ENCODE results near the gene ITPKB. TPM values are rescaled to one million over a fixed set of nuclear protein-coding genes. Genes with fewer than 3 reads are reported as not detected.

Gene ITPKB
- total RNA-seq, 1 experiment from 2014 or later, result 56.9 TPM

GRCh38 chr1:226681652-226682493 lies 57.2 kb downstream of the ITPKB start:
- in situ Hi-C loops (cut with HindIII; ENCODE audit: low pct_unique_long_range_greater_than_20kb, low sequenced_read_pairs), result no loop called here
- no peak for DNase-seq (ENCODE audit: low read depth, low spot score)

- in situ Hi-C loops (cut with HindIII; ENCODE audit: low pct_unique_long_range_greater_than_20kb, low sequenced_read_pairs), result no loop called here
- no peak for DNase-seq (ENCODE audit: low read depth, low spot score)
Measured at GRCh38 chr1:226680653-226681052, 58.4 kb downstream of the ITPKB start.

DNA sequence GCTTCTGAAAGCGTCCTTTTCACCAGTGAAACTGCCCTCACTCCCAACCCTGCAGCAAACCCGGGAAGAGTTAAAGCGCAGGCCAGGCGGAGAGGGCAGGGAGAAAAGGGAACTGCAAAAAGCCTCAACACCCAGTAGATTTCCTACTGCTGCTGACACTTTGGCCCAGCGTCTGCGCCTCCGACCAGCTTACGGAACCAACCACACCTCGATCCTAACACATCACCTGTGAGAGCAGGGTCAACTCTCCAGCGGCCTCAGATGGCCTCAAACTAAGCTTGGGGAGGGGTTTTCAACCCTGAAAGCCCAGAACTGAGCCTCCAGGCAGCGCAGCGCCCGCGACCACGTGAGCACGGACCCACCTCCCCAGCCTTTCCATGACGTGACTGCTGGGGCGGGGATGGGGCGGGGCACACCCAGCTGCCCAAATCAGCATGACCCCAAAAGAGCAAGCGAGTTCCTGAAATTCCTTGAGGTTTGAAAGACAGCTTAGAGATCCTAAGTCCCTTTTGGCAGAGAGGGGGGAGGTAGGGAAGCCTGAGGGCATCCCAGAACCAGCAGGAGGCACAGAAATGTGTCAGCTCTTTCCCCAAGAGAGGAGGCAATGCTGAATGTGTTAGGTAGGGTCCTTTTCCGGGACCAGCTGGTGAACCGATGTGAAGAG lies 59.1 kb downstream of the ITPKB start:
- DNase-seq (ENCODE audit: low read depth, low spot score), result no peak
- in situ Hi-C loops (cut with HindIII; ENCODE audit: low pct_unique_long_range_greater_than_20kb, low sequenced_read_pairs), result no loop called here

DNA sequence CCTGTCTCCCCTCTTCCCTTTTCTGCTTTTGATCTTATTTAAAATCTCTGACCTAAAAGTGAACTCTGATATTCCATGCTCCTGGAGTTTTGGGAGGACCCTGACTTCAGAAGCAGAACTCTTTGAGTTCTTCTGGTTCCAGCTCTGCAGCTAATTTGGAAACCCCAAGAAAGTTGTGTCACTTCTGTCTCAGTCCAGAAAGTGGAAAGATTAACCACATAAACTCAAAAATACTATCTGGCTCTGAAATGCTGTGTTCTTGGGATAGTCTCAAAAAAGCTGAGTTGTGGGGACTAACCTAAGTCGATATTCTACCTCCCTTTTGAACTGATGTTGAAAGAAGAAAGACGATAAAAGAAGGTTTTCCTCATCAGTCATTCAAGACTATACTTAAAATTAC lies 59.8 kb downstream of the ITPKB start:
- no peak for DNase-seq (ENCODE audit: low read depth, low spot score)
- in situ Hi-C loops (cut with HindIII; ENCODE audit: low pct_unique_long_range_greater_than_20kb, low sequenced_read_pairs), result no loop called here

GRCh38 chr1:226678701-226679100 lies 60.4 kb downstream of the ITPKB start:
- in situ Hi-C loops (cut with HindIII; ENCODE audit: low pct_unique_long_range_greater_than_20kb, low sequenced_read_pairs), result no loop called here
- DNase-seq (ENCODE audit: low read depth, low spot score), result no peak

DNA sequence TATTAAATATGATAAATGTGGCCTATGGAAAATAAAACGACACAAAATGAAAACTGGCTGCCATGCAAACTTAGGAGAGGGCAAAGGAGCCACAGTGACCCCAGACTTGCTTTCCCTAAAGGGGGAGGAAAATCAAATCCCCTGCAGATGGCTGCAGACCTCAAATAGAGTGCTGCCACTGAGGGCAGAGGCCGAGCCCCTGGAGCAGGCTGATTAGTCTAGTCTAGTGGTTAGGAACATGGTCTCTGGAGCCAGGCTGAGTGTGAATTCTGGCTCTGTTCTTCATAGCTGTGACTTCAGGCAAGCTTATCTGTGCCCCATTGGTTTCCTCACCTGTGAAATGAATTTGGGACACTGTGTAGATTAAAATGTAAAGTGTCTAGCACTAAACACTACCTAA lies 60.8 kb downstream of the ITPKB start:
- no peak for DNase-seq (ENCODE audit: low read depth, low spot score)
- in situ Hi-C loops (cut with HindIII; ENCODE audit: low pct_unique_long_range_greater_than_20kb, low sequenced_read_pairs), result no loop called here

DNA sequence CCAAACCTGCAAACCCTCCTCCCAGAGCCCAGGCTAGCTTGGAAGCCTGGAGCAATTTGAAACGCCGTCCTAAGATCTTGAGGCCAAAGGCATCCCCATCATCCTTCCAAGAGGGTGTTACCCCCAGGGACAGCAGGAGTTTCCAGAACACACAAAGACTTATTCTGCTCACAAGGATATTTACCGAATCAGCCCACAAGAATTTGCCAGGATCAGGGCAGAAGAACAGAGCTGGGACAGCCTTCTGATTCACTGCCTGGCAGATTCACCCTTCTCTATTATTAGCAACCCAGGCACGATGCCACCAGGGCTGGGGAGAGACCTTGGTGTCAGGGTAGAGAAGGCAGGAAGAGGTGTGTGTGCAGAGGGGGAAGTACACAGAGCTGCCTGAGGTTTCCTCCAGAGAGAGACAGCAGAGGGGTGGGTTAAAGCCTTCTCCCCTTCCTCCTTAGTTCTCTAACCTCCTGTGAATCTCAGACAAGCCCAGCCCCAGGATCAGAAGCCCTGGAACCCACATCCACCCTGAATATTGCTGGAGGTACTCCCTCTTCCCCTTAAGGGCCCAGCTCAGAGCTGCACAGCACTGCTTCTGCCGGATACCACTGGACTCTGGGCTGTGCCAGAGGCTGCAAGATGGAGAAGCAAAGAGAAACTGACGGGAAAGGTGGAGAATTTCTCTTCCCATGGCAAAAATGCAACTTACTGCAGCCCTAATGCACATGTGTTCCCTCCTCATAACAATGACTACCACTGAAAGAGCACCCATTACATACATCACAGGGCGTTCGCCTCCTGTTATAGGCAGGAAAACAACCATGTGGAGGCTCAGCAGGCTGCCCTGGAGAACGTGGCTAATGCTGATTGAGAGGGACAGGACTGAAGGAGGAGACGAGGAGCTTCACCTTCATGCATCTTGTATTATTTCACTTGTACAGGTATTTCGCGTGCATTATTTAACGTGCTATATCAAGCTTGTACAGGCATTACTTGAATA lies 61.8 kb downstream of the ITPKB start:
- peak; percentile 86 for DNase-seq (ENCODE audit: low read depth, low spot score)
- in situ Hi-C loops (cut with HindIII; ENCODE audit: low pct_unique_long_range_greater_than_20kb, low sequenced_read_pairs), result no loop called here

- no peak for DNase-seq (ENCODE audit: low read depth, low spot score)
- in situ Hi-C loops (cut with HindIII; ENCODE audit: low pct_unique_long_range_greater_than_20kb, low sequenced_read_pairs), result no loop called here
Measured at GRCh38 chr1:226676381-226676780, 62.7 kb downstream of the ITPKB start.

DNA sequence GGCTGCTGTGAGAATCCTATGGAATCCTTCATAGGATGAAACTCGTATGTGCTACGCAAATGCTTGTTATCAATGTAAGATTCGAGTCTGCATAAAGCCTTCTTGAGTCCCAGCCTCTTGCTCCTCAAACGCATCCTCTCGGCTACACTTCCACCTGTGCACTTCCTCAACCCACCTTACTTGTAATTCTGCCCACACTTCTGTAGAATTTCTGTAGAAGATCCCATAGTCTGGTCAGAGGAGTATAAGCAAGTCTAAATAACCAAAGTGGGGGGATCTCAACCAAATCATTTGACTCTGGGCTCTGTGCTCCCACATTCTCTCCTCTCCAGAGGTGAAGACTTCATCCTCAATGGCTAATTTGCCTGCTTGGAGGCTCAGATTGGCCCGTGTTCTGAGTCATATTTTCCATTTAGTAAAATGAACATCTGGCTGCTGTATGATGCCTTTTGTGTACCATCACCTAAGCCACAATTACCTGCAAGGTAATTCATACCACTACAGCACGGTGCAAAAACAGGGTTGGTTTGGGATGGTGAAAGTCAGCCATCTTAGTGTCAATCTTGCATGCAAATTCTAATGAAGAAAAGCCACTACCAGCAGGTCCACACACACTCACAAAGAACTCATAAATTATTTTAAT lies 63.2 kb downstream of the ITPKB start:
- in situ Hi-C loops (cut with HindIII; ENCODE audit: low pct_unique_long_range_greater_than_20kb, low sequenced_read_pairs), result no loop called here

GRCh38 chr1:226674892-226675714 lies 64.0 kb downstream of the ITPKB start:
- no peak for DNase-seq (ENCODE audit: low read depth, low spot score)
- in situ Hi-C loops (cut with HindIII; ENCODE audit: low pct_unique_long_range_greater_than_20kb, low sequenced_read_pairs), result no loop called here

More for the DNA sequence above, 63.2 kb downstream of the ITPKB start:
- DNase-seq (ENCODE audit: low read depth, low spot score), result no peak

- in situ Hi-C loops (cut with HindIII; ENCODE audit: low pct_unique_long_range_greater_than_20kb, low sequenced_read_pairs), result no loop called here
Measured at GRCh38 chr1:226672339-226672762, 66.7 kb downstream of the ITPKB start.

DNA sequence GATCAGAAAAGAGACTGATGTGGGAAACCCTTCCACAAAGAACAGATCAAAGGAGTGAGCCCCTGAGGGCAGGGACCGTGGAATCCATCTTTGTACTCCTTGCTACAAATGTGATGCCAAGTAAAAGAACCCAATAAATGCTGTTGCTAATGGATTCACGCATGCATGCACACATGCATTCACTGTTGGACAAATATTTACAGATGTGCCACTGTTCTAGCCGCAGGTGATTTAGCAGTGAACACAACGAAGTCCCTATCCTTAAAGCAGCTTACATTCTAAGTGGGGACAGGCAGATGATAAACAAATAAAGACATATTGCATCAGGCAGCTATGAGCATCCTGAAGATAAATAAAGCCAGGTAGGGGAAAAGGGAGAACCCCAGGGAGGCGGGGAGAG lies 67.8 kb downstream of the ITPKB start:
- DNase-seq (ENCODE audit: low read depth, low spot score), result no peak
- in situ Hi-C loops (cut with HindIII; ENCODE audit: low pct_unique_long_range_greater_than_20kb, low sequenced_read_pairs), result no loop called here

More at GRCh38 chr1:226672339-226672762, 66.7 kb downstream of the ITPKB start:
- no peak for DNase-seq (ENCODE audit: low read depth, low spot score)

- no peak for DNase-seq (ENCODE audit: low read depth, low spot score)
- in situ Hi-C loops (cut with HindIII; ENCODE audit: low pct_unique_long_range_greater_than_20kb, low sequenced_read_pairs), result no loop called here
Measured at GRCh38 chr1:226670073-226670472, 69.0 kb downstream of the ITPKB start.

DNA sequence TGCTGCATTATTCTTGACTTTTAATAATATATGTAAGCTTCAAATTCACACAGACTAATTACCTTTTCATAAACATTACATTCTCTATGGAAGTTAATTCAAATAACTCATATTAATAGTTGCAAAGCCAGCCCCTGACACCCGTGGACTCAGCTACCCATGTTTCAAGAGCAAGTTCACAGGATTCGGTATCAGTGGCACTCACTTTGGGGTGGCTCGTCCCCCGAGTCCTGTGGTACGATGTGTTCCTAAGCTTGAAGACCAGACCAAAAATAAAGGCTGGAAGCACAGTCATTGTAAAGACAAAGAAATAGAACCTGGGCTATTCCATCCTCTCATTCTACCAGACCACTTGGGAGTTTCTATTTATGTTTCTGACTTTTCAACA lies 70.9 kb downstream of the ITPKB start:
- DNase-seq (ENCODE audit: low read depth, low spot score), result no peak
- in situ Hi-C loops (cut with HindIII; ENCODE audit: low pct_unique_long_range_greater_than_20kb, low sequenced_read_pairs), result no loop called here

- DNase-seq (ENCODE audit: low read depth, low spot score), result no peak
- in situ Hi-C loops (cut with HindIII; ENCODE audit: low pct_unique_long_range_greater_than_20kb, low sequenced_read_pairs), result no loop called here
Measured at GRCh38 chr1:226666692-226667091, 72.4 kb downstream of the ITPKB start.

DNA sequence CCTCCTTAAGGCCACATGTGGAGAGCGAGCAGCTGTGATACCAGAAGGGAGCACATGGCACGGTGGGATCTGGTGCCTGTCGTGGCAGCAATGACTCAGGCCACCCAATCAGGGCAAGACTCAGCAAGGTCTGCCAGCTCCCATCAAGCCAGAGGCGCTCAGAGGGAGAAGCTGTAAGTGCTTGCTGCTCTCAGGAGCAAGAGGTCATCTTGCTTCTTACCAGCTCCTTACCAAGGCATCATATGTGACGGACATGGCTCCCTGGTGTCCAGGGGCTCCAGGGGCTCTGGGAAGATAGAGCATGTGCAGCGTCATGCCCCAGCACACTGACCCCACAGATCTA lies 72.9 kb downstream of the ITPKB start:
- no peak for DNase-seq (ENCODE audit: low read depth, low spot score)
- in situ Hi-C loops (cut with HindIII; ENCODE audit: low pct_unique_long_range_greater_than_20kb, low sequenced_read_pairs), result no loop called here

Data from SK-MEL-5 (cell line).